Anterior cingulate cortex (tissue), 58 donors: ENCODE measurements around the gene ASCC2.
A peak's percentile ranks its signal among the peaks of the same experiment; 100 is the strongest.

Experiments
- DNase-seq, 58 donors: peaks; one replicate each; lab custom pipeline; 2025; lab: John Stamatoyannopoulos, UW

ASCC2 gene

GRCh38 chr22:29820961-29821290, 17.1 kb downstream of the ASCC2 start:
- DNase-seq, result no peak

DNA sequence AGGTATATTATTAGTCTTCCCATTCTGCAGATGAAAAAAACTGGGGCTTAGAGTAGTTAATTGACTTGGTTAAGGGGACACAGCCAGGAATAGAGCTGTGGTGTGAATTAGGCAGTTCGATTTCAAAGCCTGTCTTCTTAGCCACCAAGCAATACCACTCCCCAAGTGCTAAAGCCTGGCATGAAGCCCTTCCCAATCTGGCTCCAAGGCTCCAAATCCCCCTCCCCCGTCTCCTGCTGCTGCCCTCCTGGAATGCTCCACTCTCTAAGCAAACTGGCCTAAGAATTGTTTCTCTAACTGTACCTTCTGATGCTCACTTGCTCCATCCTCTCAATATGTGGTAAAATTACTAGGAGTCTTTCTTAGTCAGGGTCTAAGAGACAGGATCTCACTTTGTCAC, 18.6 kb downstream of the ASCC2 start:
- no peak for DNase-seq

GRCh38 chr22:29817724-29818123, 20.4 kb downstream of the ASCC2 start:
- DNase-seq, result no peak

DNA sequence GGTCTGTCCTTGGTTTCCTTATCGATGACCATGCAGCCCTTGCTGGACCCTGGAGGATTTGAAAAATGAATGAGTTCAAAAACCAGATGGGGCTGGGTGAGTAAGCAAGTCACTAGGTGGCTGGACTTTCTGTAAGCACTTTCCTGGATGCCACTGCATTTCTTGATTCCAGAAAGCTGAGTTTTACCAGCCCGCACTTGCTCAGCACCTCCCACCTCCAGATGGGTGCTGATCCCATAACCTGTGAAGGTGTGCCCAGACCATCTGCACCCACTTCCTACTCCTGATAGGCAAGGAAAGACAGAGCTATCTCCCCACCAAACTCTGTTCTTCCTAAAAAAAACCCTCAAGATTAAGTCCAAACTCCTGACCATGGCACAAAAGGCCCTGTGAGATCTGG, 21.1 kb downstream of the ASCC2 start:
- no peak for DNase-seq

DNA sequence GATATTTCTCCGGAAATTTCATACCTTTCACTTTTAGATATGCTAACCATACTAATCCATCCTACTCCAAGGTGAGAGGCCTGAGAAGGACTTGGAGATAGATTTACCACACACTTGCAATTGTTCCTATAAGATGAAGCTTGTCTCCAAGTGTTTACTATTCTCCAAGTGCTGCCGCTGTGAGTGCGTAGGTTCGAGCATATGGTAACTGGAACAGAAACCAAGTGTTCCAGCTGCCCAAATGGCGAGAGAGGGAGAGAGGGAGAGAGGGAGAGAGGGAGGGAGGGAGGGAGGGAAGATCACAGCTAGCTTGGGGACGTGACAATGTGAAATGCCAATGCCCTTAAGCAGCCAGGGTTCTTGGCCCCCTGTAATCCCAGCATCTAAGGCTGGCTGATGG, 21.5 kb downstream of the ASCC2 start:
- DNase-seq, result peak in 22 of 58 donors; percentile 3 to 59 (median 22)

DNA sequence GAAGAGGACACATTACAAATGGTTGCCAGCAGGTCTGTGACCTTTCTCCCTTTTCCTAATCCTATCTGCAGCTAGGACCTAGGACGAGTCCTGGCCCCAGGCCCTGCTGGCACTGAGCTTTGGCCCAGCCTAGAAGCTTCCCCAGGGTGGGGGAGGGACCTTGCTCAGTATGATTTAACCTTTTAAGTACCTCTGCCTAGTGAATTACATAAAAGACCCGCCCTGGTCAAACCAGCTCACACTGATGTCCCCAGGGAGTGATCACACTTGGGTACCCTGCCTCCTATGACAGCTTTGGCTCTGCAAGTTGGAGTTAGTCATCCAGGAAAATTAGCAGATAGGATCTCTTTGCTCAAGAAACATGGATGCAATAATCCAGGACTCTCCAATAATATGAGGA, 21.9 kb downstream of the ASCC2 start:
- DNase-seq, result peak in 5 of 58 donors; percentile 5 to 10 (median 7)

DNA sequence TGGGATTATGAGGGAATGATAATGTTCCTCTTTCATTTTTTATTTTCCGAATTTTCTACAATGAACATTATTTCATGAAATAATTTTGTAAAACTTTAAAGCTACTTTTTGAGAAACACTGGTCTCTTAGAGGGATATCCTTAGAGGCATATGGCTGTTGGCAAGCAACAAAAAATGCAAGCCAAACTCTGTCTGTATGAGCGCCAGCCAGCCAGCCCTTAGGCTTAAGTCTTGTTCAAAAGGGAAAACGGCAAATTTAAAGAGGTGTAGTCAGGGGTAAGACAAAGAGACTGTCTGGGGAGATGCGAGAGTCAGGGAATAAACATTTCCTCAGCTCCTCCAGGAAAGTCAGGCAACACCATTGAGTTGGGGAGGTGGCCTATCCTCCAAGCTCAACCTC, 22.5 kb downstream of the ASCC2 start:
- peak in 4 of 58 donors; percentile 7 to 18 (median 12) for DNase-seq

- DNase-seq, result no peak
Observed at GRCh38 chr22:29814003-29814402, 24.1 kb downstream of the ASCC2 start.

- DNase-seq, result no peak
Observed at GRCh38 chr22:29813563-29813962, 24.5 kb downstream of the ASCC2 start.

DNA sequence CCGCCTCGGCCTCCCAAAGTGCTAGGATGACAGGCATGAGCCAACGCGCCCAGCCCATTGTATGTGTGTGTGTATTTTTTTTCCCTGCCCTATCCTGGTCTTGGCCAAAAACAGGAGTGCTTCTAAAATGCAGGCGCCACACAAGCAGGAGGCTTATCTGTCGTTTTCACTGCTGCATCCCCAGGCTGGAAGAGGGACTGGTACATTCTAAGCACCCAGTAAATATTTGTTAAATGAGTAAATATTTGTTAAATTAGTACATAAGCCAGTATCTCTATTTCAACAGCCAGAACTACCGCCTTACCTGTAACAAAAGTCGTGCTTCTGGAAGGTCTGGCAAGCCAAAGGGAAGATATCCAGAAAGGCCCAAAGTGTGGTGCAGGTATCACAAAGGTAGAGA, 24.9 kb downstream of the ASCC2 start:
- no peak for DNase-seq

DNA sequence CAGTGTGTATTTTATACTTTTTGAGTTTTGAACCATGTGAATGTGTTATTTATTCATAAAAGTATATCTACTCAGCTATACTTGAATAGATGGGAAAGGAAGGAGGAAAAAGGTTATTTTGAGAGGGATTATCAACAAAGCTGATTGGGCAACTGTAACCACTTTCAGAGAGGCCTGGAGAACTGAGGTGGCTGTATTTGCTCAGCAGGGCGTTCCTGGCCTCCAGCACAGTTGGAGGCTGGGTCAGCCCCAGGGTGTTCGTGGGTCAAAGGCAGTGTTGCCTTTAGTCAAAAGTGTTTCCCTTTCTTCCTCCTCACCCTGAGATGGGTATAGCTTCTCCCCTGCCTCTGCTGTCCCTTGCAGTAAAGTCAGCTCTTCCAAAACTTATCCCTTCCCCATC, 26.7 kb downstream of the ASCC2 start:
- no peak for DNase-seq

DNA sequence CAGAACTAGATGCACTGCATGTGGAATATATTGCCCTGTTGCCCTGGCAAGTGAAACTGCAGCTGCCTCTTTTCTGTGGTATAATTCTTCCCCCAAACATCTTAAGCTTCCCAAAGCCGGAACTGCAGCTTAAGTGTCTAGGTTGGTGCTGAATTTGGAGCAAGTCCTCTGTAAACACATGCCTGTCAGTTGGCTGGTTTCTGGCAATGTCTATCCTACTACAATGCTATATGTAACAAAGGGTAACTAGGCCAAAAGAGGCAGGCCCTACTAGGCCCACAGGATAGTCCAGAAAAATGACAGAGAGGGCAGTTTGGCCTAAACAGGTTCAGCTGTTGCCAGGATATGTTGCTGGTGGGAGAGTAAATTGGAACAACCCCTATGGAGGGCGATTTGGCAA, 27.9 kb downstream of the ASCC2 start:
- DNase-seq, result peak in 1 of 58 donors; percentile 22

DNA sequence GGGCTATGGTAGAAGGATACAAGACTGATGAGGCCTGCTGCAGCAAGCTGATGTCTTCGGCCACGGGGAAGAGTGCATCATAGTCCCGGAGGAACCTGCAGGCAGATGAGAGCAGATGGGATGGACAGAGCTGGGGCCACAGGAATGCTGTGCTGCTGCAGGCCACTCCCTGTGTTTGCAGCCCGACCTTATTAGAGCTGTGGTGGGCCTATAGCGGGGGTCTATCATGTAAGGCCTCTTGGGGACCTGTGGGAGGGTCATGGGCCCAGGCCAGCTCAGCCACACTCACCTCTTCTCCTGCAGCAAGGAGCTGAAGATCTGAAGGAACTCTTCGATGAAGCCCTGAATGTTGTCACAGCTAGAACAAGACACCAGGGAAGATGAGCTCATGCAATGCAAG, 31.9 kb downstream of the ASCC2 start:
- no peak for DNase-seq

DNA sequence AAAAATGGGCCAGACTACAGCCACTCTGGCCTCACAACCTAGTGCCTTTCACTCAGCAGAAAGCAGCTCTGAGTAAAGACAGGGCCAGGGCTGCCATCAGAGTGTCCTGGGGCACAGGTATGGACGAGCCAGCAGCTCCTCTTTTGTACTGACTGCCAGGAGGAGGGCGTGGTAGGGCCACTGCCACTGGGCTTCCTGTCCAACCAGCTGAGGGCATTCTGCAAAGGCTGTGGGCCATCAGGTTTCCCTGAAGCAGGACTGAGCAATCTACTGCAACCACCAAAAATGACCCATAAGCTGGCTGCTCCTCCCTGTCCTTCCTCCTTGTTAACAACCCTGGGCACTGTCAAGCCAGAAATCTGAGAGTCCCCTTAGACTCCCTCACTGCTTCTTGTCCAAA, 33.1 kb downstream of the ASCC2 start:
- DNase-seq, result no peak

GRCh38 chr22:29803190-29803589, 34.9 kb downstream of the ASCC2 start:
- no peak for DNase-seq

DNA sequence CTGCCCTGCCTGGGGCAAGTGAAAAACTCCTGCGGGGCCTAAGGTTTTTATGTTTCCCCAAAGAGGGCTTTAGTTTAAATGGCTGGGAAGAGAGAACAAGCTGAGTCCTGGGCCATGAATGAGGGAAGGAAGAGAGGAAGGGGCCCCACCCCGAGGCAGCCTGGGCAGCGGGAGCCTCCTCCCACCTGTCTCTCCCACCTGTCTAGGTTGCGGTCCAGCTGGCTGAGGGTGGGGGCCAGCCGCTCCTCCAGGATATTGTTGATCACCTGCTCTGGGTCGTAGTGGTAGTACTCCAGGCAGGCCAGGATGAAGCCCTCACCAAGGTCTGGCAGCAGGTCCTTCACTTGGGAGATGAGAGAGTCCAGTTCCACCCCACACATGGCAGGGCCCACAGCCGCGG, 36.3 kb downstream of the ASCC2 start:
- no peak for DNase-seq

GRCh38 chr22:29801153-29801552, 36.9 kb downstream of the ASCC2 start:
- no peak for DNase-seq

DNA sequence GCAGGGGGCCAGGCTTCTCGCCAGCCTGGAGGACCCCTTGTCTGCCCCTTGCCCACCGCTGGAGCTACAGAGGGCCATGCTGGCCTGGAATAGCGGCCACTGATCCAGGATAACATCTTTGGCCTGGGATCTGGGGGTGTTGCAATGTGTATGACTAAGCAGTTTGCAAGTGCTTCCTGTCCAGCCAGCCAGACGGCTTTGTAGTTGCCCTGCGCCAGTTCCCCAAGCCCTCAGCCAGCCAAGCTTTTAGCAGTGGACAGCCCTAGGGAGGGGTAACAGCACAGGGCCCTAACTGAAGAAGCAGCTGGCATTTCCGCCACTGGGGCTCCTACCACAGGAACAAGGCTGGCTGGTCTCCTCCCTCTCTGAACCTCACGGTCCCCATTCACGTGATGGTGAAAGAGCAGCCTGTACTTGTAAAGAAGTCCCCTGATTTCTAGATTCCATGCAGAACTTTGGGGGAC, 38.8 kb downstream of the ASCC2 start:
- DNase-seq, result peak in 51 of 58 donors; percentile 21 to 87 (median 61)

- peak in 2 of 58 donors; percentile 10 to 52 for DNase-seq
Observed at GRCh38 chr22:29798801-29799200, 39.3 kb downstream of the ASCC2 start.

DNA sequence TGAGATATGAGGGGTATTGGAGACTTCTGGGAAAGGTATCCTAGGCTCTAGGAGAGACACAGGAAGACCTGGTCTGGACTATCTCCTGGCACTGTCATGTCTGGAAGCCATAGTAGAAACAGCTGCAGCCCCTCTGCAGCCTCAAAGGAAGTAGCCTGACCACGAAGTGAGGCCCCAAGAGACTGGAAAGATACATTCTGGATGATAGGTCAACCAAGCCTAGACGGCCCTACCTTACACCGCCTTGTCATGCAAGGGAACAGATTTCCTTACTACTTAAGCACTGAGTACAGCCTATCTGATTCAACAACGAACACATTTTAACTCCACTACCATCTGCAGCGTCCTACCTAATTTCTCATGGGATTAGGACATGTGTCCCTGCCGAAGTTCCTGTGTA, 39.8 kb downstream of the ASCC2 start:
- DNase-seq, result no peak

DNA sequence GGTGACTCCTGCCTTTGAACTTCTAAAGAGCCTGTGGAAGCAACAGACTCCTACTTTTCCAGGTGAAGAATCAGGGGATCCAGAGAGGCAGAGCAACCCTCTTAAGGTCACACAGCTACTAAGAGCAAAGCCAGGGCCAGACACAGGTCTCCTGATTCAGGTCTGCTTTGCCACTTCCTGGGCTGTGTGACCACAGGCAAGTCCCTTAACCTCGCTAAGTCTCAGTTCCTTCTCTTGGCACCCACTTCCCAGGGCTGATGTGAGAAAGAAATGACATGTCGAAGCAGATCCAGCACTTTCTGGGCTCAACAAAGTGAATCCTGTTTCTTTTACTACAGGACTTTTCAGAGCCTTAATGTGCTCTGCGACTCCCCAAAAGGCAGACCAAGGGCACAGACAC, 40.7 kb downstream of the ASCC2 start:
- peak in 7 of 58 donors; percentile 7 to 16 (median 11) for DNase-seq

DNA sequence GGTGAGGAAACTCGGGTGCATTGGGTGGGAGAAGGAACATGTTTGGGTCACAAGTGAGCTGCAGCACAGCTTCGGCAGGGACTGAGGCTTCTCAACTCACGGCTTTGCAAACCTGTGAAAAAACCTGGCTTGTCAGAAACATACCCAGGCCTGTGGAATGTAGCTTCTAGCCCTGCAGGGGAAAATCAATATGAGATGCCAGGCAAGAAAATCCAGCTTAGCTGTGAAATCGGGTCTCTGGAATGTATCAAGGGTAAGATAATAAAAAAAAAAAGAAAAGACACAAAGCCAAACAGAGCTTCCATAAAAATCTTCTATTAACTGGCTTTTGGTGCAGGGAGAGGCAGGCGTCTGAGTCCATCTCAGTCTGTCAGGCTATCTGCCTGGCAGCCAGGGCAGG, 42.4 kb downstream of the ASCC2 start:
- no peak for DNase-seq

DNA sequence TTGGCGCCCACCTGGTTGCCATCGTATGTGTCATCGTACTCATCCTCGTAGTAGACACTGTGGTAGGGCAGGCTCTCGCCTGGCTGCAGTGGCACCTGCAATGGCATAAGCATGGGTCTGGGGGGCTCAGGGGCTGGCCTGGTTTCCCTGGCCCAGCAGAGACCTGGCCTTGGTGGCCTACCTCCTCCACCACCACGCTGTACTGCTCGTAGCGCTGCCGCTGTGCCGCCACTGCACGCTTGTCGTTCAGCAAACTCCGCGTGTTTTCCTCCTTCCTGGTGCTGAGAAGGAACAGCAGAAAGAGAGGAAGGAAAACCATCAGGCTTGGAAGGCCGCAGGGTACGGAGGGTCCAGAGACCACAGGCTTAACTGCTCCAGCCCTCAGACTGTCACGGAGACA, 44.7 kb downstream of the ASCC2 start:
- DNase-seq, result no peak

DNA sequence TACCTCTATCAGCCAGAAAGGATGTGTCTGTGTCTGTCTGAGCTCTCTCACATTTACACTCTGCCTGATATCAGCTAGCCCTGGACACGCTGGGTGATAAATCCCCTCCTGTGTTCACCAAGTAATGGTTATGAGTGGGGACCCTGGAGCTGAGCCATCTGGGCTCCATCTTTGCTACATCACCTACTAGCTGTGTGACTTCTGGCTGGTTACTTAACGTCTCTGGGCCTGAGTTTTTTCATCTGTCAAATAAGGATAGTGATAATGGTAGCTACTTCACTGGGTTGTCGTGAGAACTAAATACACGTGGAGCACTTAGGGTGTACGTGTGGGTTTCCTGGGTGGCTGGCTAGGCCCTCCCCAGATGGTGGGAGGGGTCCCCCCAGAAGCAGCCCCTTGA, 48.0 kb downstream of the ASCC2 start:
- no peak for DNase-seq
